Motor neuron (in vitro differentiated cells): ENCODE data around the gene MKRN1. TPM values are rescaled to one million over a fixed set of nuclear protein-coding genes. Genes with fewer than 3 reads are reported as not detected.

Experiments used
- ATAC-seq, 8 experiments: fragments of 200-7000 bp; cut with Tn5 transposase; replicated peaks in 6 of 8; 2 replicates each; pipeline ENCODE4 v1.8.0; 2021; ENCODE audit warnings: mild to moderate bottlenecking in 8 of 8, moderate library complexity in 8 of 8
- H3K27ac ChIP-seq, 2 donors: fragments of 250-450 bp; sonication (Bioruptor Pico); 2 replicates each; pipeline ENCODE4 v1.9.0; 2021; ENCODE audit warnings: antibody characterized with exemption in 2 of 2, mild to moderate bottlenecking in 2 of 2, moderate library complexity in 1 of 2
- H3K4me1 ChIP-seq, 2 donors: fragments of 250-450 bp; sonication (Bioruptor Pico); replicated peaks in 1 of 2; 2 replicates each; pipeline ENCODE4 v1.6.1; 2021; ENCODE audit warnings: antibody characterized with exemption in 2 of 2, mild to moderate bottlenecking in 2 of 2, moderate library complexity in 1 of 2
- H3K4me3 ChIP-seq, 5 donors: fragments of 250-450 bp; sonication (Bioruptor Pico); 2 replicates each; pipeline ENCODE4 v1.9.0; 2021; ENCODE audit warnings: antibody characterized with exemption in 5 of 5, mild to moderate bottlenecking in 5 of 5, moderate library complexity in 4 of 5
- WGBS, 10 experiments: fragments of 450-650 bp; shearing (Covaris generic); methylation state at CpG; one replicate each; pipeline ENCODE4 v1.0.0; 2022; 5-methylcytosine and 5-hydroxymethylcytosine counted together
- in situ Hi-C, 9 experiments: fragments of 400-800 bp; cut with MboI; loops; one replicate each; pipeline ENCODE4 v1.15.0; 2021; ENCODE audit warnings: low sequenced_read_pairs in 9 of 9, low pct_unique_long_range_greater_than_20kb in 2 of 9; ENCODE audit not compliant: unreplicated experiment in 9 of 9
- total RNA-seq, 8 experiments: library from RNA; unstranded; fragments of 300-600 nt; gene quantifications; 2 replicates each; pipeline versions ENCODE4 v1.2.3 to v1.2.4, GENCODE V29; 2022

The MKRN1 gene
- total RNA-seq, 8 experiments from 2014 or later = 66.2 to 114 (median 94.8) TPM

- H3K4me1 ChIP-seq = no peaks in the 10 kb centered on the region
- ATAC-seq = no peak
- no peak overlapping the region for H3K27ac ChIP-seq
- no peak overlapping the region for H3K4me3 ChIP-seq
- WGBS, 10 experiments = 0 to 87% (median 44%) methylated on average over 1 to 3 of the region's 4 CpGs; no CpG with 5 or more reads in 3 of the 10 experiments
- in situ Hi-C loops = no loop called here
Measured at GRCh38 chr7:140448781-140449480, 30.4 kb downstream of the MKRN1 start.

DNA sequence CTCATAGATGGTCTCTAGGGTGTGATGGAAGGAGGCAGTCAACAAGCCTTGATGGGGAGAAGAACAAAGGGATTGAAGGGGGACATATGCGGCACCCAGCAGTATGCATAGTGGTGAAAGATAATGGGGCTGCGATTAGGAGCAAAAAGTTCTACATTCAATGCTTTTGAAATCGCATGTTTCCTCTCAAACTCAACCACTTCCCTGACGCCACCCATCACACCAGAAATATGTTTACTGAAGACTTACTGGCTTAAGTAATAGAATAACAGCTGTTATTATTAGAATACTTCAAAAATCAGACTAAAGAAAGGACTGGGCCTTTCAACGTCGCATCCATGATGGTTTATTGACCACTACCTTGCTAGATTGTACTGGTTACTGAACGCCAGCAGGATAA lies 31.5 kb downstream of the MKRN1 start:
- Histone ChIP-seq H3K4me1 (no peaks in the 10 kb centered on the region), H3K4me3 (no peak overlapping the region), H3K27ac (no peak overlapping the region)
- 57 to 100% (median 83%) methylated on average over 1 to 7 of the region's 7 CpGs for WGBS, 10 experiments
- in situ Hi-C loops = no loop called here
- ATAC-seq = no peak

- no peak for ATAC-seq
- WGBS, 10 experiments = 80 to 100% (median 93%) methylated on average over 1 to 11 of the region's 11 CpGs; no CpG with 5 or more reads in 4 of the 10 experiments
- in situ Hi-C loops = no loop called here
- Histone ChIP-seq H3K4me1 (no peaks in the 10 kb centered on the region), H3K27ac (no peak overlapping the region), H3K4me3 (no peak overlapping the region)
Measured at GRCh38 chr7:140446467-140446866, 32.8 kb downstream of the MKRN1 start.

DNA sequence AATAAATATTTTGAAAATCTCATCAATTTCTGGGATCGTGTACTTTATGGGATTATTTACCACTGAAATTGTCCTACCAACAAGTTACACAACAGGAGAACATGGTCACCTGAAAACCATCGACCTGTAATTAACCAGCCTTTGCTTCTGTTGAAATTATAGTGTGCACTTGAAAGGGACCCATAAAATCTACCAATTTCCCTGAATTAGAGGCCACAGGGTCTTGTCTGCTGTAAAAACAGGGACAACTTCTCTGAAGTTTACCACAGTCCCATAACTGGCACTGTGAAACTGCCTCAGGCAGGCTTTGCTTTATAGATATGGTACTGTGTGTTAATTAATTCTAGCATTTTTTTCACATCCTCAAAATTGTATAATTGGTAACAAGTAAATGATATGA lies 37.8 kb downstream of the MKRN1 start:
- in situ Hi-C loops = no loop called here
- Histone ChIP-seq H3K4me3 (no peak overlapping the region), H3K4me1 (no peaks in the 10 kb centered on the region), H3K27ac (no peak overlapping the region)
- ATAC-seq = no peak
- WGBS, 10 experiments = 17 to 100% (median 78%) methylated on average over 1 to 2 of the region's 2 CpGs; no CpG with 5 or more reads in 4 of the 10 experiments

DNA sequence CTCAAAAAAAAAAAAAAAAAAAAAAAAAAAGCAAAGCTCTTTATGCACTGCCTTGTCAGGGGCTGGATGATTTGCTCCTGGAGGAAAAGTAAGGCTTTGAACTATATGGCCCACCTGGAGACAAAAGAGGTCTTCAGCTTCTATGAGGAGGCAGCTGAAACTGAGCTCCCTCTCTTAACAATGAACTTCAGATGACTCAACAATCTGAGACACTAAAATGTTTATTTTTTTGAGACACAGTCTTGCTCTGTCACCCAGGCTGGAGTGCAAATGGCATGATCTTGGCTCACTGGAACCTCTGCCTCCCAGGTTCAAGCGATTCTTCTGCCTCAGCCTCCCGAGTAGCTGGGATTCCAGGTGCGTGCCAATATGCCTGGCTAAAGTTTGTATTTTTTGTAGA lies 38.7 kb downstream of the MKRN1 start:
- H3K27ac ChIP-seq = no peak overlapping the region
- in situ Hi-C loops = no loop called here

DNA sequence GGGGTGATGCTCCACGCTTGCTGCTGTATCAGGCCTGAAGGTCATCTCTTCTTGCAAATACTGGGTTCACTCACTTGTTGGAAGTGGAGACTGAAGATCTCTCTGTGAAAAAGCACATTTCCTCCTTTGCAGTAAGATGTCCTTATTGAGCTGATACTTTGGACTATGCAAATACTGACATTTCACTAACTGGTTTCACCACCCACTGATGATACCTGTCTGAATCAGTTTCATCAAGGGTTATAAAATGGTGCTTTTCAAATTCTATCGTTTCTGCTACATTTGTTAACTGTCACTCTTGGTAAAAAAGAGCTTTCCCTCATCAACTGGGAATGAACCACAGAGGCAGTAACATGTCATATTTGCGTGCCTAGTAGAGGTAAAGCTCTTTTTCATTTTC lies 39.9 kb downstream of the MKRN1 start:
- no peak overlapping the region for H3K4me3 ChIP-seq
- no peak for ATAC-seq
- H3K4me1 ChIP-seq = no peaks in the 10 kb centered on the region
- 29 to 100% (median 70%) methylated on average over 1 to 3 of the region's 3 CpGs; no CpG with 5 or more reads in 1 of the 10 experiments for WGBS, 10 experiments
- in situ Hi-C loops = no loop called here
- H3K27ac ChIP-seq = no peak overlapping the region

More for the DNA sequence above, 38.7 kb downstream of the MKRN1 start:
- no peaks in the 10 kb centered on the region for H3K4me1 ChIP-seq
- WGBS, 10 experiments = 85 to 100% (median 90%) methylated on average over 1 to 3 of the region's 3 CpGs; no CpG with 5 or more reads in 3 of the 10 experiments
- no peak for ATAC-seq
- no peak overlapping the region for H3K4me3 ChIP-seq

DNA sequence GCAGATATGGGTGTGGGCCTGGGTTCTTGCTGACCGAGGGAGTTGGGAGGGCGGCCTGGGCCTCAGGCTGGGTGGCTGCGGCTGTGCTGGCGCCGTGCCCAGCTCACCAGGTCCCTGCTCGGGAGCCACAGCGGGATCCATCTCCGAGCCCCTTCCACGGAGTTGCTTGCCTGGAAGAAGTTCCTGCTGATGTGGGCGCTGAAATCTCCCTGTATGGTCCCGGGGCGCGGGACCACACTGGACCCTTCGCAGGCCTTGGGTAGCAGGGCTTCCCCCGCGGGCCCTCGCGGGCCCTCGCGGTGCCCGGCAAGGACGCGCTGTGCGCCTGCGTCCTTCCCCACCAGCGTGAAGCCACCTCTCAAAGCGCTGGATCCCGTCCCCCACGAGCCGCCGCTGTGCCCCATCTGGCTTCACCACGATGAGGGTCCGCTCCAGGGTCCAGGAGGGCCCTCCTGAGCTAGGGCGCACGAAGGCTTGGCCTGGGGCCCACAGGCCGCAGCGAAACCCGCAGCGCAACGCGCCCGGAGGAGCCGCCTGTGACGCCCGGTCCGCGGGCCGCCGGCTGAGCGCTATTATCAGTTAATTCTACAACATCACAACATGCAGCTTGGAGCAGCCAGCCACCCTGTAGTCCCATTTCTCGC lies 43.9 kb downstream of the MKRN1 start:
- no peaks in the 10 kb centered on the region for H3K4me1 ChIP-seq
- 98 to 100% (median 99%) methylated on average over 1 to 22 of the region's 51 CpGs; no CpG with 5 or more reads in 6 of the 10 experiments for WGBS, 10 experiments
- in situ Hi-C loops = no loop called here
- peak in 1 of 8 experiments; percentile 74 for ATAC-seq
- H3K4me3 ChIP-seq = no peak overlapping the region
- no peak overlapping the region for H3K27ac ChIP-seq

DNA sequence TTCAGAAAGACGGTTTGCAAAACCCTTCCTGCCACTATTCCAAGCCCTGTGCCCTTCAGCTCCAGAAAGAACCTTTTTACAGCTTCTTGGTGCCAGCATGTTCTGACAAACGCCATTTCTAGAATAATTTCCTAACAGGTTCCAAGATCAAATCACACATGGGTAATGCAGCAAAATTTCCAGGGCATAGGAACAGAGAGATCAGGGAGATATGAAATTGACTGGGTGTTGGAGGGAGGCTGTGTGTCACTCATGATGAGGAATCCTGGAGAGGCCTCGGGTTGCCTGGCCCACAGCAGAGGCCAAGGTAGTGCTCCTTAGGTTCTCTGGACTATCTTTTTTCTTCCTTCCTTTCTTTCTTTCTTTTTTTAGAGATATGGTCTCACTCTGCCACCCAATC lies 45.9 kb downstream of the MKRN1 start:
- 43 to 86% (median 76%) methylated on average over 1 to 2 of the region's 3 CpGs; no CpG with 5 or more reads in 4 of the 10 experiments for WGBS, 10 experiments
- in situ Hi-C loops = no loop called here
- H3K4me3 ChIP-seq = no peak overlapping the region
- no peak for ATAC-seq
- no peak overlapping the region for H3K27ac ChIP-seq
- no peaks in the 10 kb centered on the region for H3K4me1 ChIP-seq

GRCh38 chr7:140426130-140426529 lies 53.2 kb downstream of the MKRN1 start:
- in situ Hi-C loops = no loop called here
- WGBS, 10 experiments = 30 to 93% (median 42%) methylated on average over 1 to 3 of the region's 6 CpGs; no CpG with 5 or more reads in 6 of the 10 experiments

GRCh38 chr7:140425718-140426117 lies 53.6 kb downstream of the MKRN1 start:
- Histone ChIP-seq H3K27ac (no peak overlapping the region), H3K4me1 (no peaks in the 10 kb centered on the region), H3K4me3 (no peak overlapping the region)
- 60 to 100% (median 76%) methylated on average over 1 to 6 of the region's 12 CpGs; no CpG with 5 or more reads in 2 of the 10 experiments for WGBS, 10 experiments
- in situ Hi-C loops = no loop called here
- ATAC-seq = no peak

More at GRCh38 chr7:140426130-140426529, 53.2 kb downstream of the MKRN1 start:
- ATAC-seq = no peak
- H3K4me1 ChIP-seq = no peaks in the 10 kb centered on the region
- H3K4me3 ChIP-seq = no peak overlapping the region
- H3K27ac ChIP-seq = no peak overlapping the region

- in situ Hi-C loops = no loop called here
- H3K4me3 ChIP-seq = no peak overlapping the region
- no peak for ATAC-seq
- H3K27ac ChIP-seq = no peak overlapping the region
- no peaks in the 10 kb centered on the region for H3K4me1 ChIP-seq
- WGBS, 10 experiments = 35 to 93% (median 72%) methylated on average over 1 to 3 of the region's 3 CpGs; no CpG with 5 or more reads in 3 of the 10 experiments
Measured at GRCh38 chr7:140423501-140423900, 55.8 kb downstream of the MKRN1 start.

GRCh38 chr7:140421521-140421920 lies 57.8 kb downstream of the MKRN1 start:
- WGBS, 10 experiments = 20 to 92% (median 71%) methylated on average over 1 to 2 of the region's 2 CpGs; no CpG with 5 or more reads in 2 of the 10 experiments
- H3K27ac ChIP-seq = no peak overlapping the region
- no peaks in the 10 kb centered on the region for H3K4me1 ChIP-seq
- in situ Hi-C loops = no loop called here
- H3K4me3 ChIP-seq = no peak overlapping the region
- no peak for ATAC-seq

DNA sequence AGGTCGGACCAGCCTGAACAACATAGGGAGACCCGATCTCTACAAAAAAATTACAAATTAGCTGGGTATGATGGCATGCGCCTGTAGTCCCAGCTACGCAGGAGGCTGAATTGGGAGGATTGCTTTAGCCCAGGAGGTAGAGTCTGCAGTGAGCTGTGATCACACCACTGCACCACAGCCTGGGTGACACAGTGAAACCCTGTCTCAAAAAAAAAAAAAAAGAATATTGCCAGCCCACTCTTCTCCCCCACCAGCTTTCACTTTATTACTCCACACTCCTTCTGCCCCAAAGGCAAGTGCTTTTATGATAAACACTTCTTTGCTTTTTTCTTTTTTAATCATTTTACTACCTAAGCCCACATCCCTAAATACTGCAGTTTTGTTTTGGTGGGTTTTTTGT lies 60.7 kb downstream of the MKRN1 start:
- WGBS, 10 experiments = 0 to 100% (median 100%) methylated on average over 1 to 2 of the region's 4 CpGs; no CpG with 5 or more reads in 3 of the 10 experiments
- ATAC-seq = no peak
- no peaks in the 10 kb centered on the region for H3K4me1 ChIP-seq
- H3K4me3 ChIP-seq = no peak overlapping the region
- no peak overlapping the region for H3K27ac ChIP-seq
- in situ Hi-C loops = no loop called here
